Measurements from ENCODE around the gene KIAA1549.

The KIAA1549 gene

GRCh38 chr7:138975343-138976104 is 5.7 kb downstream of the KIAA1549 start:
- DNase-seq (ENCODE audit: low spot score), result peak; percentile 35

- no peak for DNase-seq (ENCODE audit: low spot score)
Measured at GRCh38 chr7:138974675-138975292, 6.4 kb downstream of the KIAA1549 start.

GRCh38 chr7:138974103-138974502 is 7.1 kb downstream of the KIAA1549 start:
- no peak for DNase-seq (ENCODE audit: low spot score)

GRCh38 chr7:138970952-138971351 is 10.2 kb downstream of the KIAA1549 start:
- DNase-seq (ENCODE audit: low spot score), result peak; percentile 31

GRCh38 chr7:138970446-138970845 is 10.7 kb downstream of the KIAA1549 start:
- no peak for DNase-seq (ENCODE audit: low spot score)

- no peak for DNase-seq (ENCODE audit: low spot score)
Measured at GRCh38 chr7:138967159-138967558, 14.0 kb downstream of the KIAA1549 start.

GRCh38 chr7:138964624-138965436 is 16.4 kb downstream of the KIAA1549 start:
- DNase-seq (ENCODE audit: low spot score), result no peak

GRCh38 chr7:138963675-138964074 is 17.5 kb downstream of the KIAA1549 start:
- DNase-seq (ENCODE audit: low spot score), result no peak

- DNase-seq (ENCODE audit: low spot score), result peak; percentile 71
Measured at GRCh38 chr7:138962561-138963270, 18.5 kb downstream of the KIAA1549 start.

GRCh38 chr7:138961159-138961558 is 20.0 kb downstream of the KIAA1549 start:
- no peak for DNase-seq (ENCODE audit: low spot score)

- DNase-seq (ENCODE audit: low spot score), result no peak
Measured at GRCh38 chr7:138958391-138958956, 22.7 kb downstream of the KIAA1549 start.

- no peak for DNase-seq (ENCODE audit: low spot score)
Measured at GRCh38 chr7:138957753-138958390, 23.3 kb downstream of the KIAA1549 start.

- no peak for DNase-seq (ENCODE audit: low spot score)
Measured at GRCh38 chr7:138957217-138957616, 24.0 kb downstream of the KIAA1549 start.

GRCh38 chr7:138954545-138955475 is 26.4 kb downstream of the KIAA1549 start:
- no peak for DNase-seq (ENCODE audit: low spot score)

GRCh38 chr7:138952791-138953190 is 28.4 kb downstream of the KIAA1549 start:
- no peak for DNase-seq (ENCODE audit: low spot score)

GRCh38 chr7:138951953-138952352 is 29.2 kb downstream of the KIAA1549 start:
- no peak for DNase-seq (ENCODE audit: low spot score)

GRCh38 chr7:138949421-138950088 is 31.6 kb downstream of the KIAA1549 start:
- no peak for DNase-seq (ENCODE audit: low spot score)

- no peak for DNase-seq (ENCODE audit: low spot score)
Measured at GRCh38 chr7:138948403-138948802, 32.8 kb downstream of the KIAA1549 start.

- DNase-seq (ENCODE audit: low spot score), result no peak
Measured at GRCh38 chr7:138945821-138946220, 35.4 kb downstream of the KIAA1549 start.

- no peak for DNase-seq (ENCODE audit: low spot score)
Measured at GRCh38 chr7:138945154-138945553, 36.0 kb downstream of the KIAA1549 start.

Measured in Ammon's horn (tissue), 1 donor.